SU-DHL-6 (cell line): ENCODE measurements around the gene TIMP2.
"Not testable (repeated sequence)": the region's sequence is repeated elsewhere in the genome, so short reads cannot be mapped to it uniquely, and the experiment has no call there.

ENCODE experiments used
- H2AFZ ChIP-seq: fragments of 200-600 bp; sonication (generic); 2 replicates; pipeline ENCODE4 v1.6.1; 2014; ENCODE audit warnings: low read depth, mild to moderate bottlenecking, moderate library complexity, mixed read lengths, antibody characterized with exemption, low read length; ENCODE audit not compliant: severe bottlenecking
- H3F3A ChIP-seq: fragments of 200-600 bp; shearing (Covaris generic); 2 replicates; pipeline ENCODE4 v1.6.0; 2016; ENCODE audit warnings: antibody characterized with exemption, mild to moderate bottlenecking; ENCODE audit not compliant: insufficient read depth
- H3K27ac ChIP-seq: fragments of 200-600 bp; sonication (generic); 2 replicates; pipeline ENCODE4 v1.5.1; 2016; ENCODE audit warnings: low read depth, mild to moderate bottlenecking, low read length, moderate library complexity, mixed read lengths
- H3K27me3 ChIP-seq: fragments of 200-600 bp; sonication (generic), shearing (Covaris generic); 2 replicates; pipeline ENCODE4 v1.6.0; 2014; ENCODE audit warnings: mild to moderate bottlenecking, low read length
- H3K36me3 ChIP-seq: fragments of 200-600 bp; sonication (generic); 2 replicates; pipeline ENCODE4 v1.6.1; 2014; ENCODE audit warnings: mild to moderate bottlenecking, low read length, mixed read lengths
- H3K4me2 ChIP-seq: fragments of 300-600, 200-600 bp; shearing (Covaris generic), sonication (generic); 2 replicates; pipeline ENCODE4 v1.6.0; 2014; ENCODE audit warnings: low read length, low read depth, mild to moderate bottlenecking; ENCODE audit not compliant: poor library complexity, severe bottlenecking
- H3K4me3 ChIP-seq: fragments of 200-600 bp; sonication (generic); 2 replicates; pipeline ENCODE4 v1.5.1; 2014; ENCODE audit warnings: antibody characterized with exemption, low read length, mild to moderate bottlenecking, mixed read lengths; ENCODE audit not compliant: insufficient read depth, poor library complexity, severe bottlenecking
- H3K79me2 ChIP-seq: fragments of 200-600 bp; sonication (generic); 2 replicates; pipeline ENCODE4 v1.6.1; 2014; ENCODE audit warnings: mild to moderate bottlenecking, low read length, moderate library complexity; ENCODE audit not compliant: insufficient read depth
- H3K9ac ChIP-seq: fragments of 200-600 bp; sonication (generic); 2 replicates; pipeline ENCODE4 v1.7.0; 2014; ENCODE audit warnings: mild to moderate bottlenecking, low read length
- H3K9me2 ChIP-seq: fragments of 200-600 bp; sonication (generic); replicated peaks from 2 replicates; pipeline ENCODE4 v1.6.1; 2014; ENCODE audit warnings: low read length; ENCODE audit not compliant: insufficient read depth
- H3K9me3 ChIP-seq: fragments of 200-600 bp; sonication (generic); 2 replicates; pipeline ENCODE4 v1.6.1; 2014; ENCODE audit warnings: low read length, mixed read lengths; ENCODE audit not compliant: insufficient read depth
- H4K20me1 ChIP-seq: fragments of 200-600 bp; sonication (generic); 2 replicates; pipeline ENCODE4 v1.6.1; 2014; ENCODE audit warnings: low read depth, mild to moderate bottlenecking, antibody characterized with exemption, low read length, moderate library complexity, mixed read lengths
- EZH2phosphoT487 ChIP-seq: fragments of 200-600 bp; sonication (generic), shearing (Covaris generic); conservative IDR thresholded peaks from 2 replicates; pipeline ENCODE4 v1.6.1; 2018; ENCODE audit warnings: mild to moderate bottlenecking, antibody characterized with exemption, low read length, moderate library complexity, mixed read lengths
- TF ChIP-seq, protein P1 (sequence below): fragments of 200-600 bp; sonication (generic); IDR thresholded peaks from one replicate; pipeline ENCODE4 v1.5.1; 2017; ENCODE audit warnings: antibody characterized with exemption, mild to moderate bottlenecking, low read length, moderate library complexity; ENCODE audit not compliant: insufficient read depth, poor library complexity, severe bottlenecking

The TIMP2 gene

DNA sequence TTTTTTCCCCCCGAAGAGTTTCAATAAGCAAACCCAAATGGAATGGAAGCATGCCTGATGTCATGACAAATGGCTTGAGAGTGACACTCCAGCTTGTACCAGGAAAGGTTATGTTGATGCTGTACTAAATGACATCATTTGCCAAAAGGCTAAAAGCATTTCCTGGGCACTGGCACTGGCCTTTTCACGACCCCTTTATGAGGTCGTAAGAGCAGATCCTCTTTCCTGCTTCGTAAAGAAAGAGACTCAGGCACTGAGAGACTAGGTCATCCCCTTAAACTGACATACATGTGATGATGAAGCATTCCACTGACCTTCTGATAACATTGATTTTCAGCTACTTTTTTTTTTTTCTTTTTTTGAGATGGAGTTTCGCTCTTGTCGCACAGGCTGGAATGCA, 52.7 kb downstream of the TIMP2 start:
- Histone ChIP-seq H3K9me2 (no peaks in the 10 kb centered on the region), H3K36me3 (no peaks in the 10 kb centered on the region), H3K9me3 (no peaks in the 10 kb centered on the region), H3K27ac (no peak overlapping the region), H3F3A (no peaks in the 10 kb centered on the region), H4K20me1 (no peaks in the 10 kb centered on the region), H3K27me3 (no peaks in the 10 kb centered on the region), H3K9ac (no peak overlapping the region), H2AFZ (no peak overlapping the region), H3K4me2 (no peak overlapping the region), H3K4me3 (no peak overlapping the region), H3K79me2 (no peaks in the 10 kb centered on the region)
- no peak for TF ChIP-seq EZH2phosphoT487
- TF ChIP-seq, protein P1, sequence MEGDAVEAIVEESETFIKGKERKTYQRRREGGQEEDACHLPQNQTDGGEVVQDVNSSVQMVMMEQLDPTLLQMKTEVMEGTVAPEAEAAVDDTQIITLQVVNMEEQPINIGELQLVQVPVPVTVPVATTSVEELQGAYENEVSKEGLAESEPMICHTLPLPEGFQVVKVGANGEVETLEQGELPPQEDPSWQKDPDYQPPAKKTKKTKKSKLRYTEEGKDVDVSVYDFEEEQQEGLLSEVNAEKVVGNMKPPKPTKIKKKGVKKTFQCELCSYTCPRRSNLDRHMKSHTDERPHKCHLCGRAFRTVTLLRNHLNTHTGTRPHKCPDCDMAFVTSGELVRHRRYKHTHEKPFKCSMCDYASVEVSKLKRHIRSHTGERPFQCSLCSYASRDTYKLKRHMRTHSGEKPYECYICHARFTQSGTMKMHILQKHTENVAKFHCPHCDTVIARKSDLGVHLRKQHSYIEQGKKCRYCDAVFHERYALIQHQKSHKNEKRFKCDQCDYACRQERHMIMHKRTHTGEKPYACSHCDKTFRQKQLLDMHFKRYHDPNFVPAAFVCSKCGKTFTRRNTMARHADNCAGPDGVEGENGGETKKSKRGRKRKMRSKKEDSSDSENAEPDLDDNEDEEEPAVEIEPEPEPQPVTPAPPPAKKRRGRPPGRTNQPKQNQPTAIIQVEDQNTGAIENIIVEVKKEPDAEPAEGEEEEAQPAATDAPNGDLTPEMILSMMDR, result no peak

DNA sequence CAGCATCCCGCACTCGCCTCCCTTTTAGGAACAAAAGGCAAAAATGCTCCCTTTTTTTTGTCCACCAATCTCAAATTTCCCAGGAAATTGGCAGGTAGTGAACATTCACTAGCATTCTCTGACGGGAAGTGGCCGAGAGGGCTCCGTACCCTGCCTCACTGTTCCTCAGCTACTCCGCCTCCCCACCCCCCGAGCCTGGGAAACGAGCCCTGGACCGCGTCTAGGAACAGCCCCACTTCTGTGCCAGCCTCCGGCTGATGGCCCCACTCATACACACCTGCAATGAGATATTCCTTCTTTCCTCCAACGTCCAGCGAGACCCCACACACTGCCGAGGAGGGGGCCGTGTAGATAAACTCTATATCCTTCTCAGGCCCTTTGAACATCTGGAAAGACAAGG, 54.6 kb downstream of the TIMP2 start:
- Histone ChIP-seq H3K4me2 (no peak overlapping the region), H3K27ac (no peak overlapping the region), H3K79me2 (no peaks in the 10 kb centered on the region), H3K9me2 (no peaks in the 10 kb centered on the region), H3K4me3 (no peak overlapping the region), H3K9ac (no peak overlapping the region), H3K27me3 (no peaks in the 10 kb centered on the region), H4K20me1 (no peaks in the 10 kb centered on the region), H2AFZ (no peak overlapping the region), H3K36me3 (no peaks in the 10 kb centered on the region), H3F3A (no peaks in the 10 kb centered on the region), H3K9me3 (no peaks in the 10 kb centered on the region)
- no peak for TF ChIP-seq EZH2phosphoT487
- TF ChIP-seq, protein P1, result no peak

DNA sequence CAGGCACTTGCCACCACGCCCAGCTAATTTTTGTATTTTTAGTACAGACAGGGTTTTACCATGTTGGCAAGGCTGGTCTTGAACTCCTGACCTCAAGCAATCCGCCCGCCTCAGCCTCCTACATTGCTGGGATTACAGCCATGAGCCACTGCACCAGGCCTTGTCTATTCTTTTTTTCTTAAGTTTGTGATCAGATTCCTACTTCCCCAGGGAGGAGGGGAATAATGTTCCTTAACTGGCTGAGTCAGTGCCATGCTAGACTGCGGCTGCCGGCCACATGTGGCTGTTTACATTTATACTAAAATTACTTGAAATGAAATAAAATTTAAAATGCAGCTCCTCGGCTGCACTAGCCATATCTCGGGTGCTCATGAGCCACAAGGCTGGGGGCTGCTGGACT, 56.8 kb downstream of the TIMP2 start:
- no peaks in the 10 kb centered on the region for H4K20me1 ChIP-seq
- no peaks in the 10 kb centered on the region for H3F3A ChIP-seq
- no peak overlapping the region for H3K9ac ChIP-seq
- no peaks in the 10 kb centered on the region for H3K27me3 ChIP-seq
- no peaks in the 10 kb centered on the region for H3K9me3 ChIP-seq
- no peaks in the 10 kb centered on the region for H3K9me2 ChIP-seq
- no peaks in the 10 kb centered on the region for H3K36me3 ChIP-seq
- TF ChIP-seq, protein P1, result no peak
- TF ChIP-seq EZH2phosphoT487, result no peak
- no peak overlapping the region for H3K4me2 ChIP-seq
- H3K4me3 ChIP-seq, result no peak overlapping the region
- H3K27ac ChIP-seq, result no peak overlapping the region
- no peak overlapping the region for H2AFZ ChIP-seq
- no peaks in the 10 kb centered on the region for H3K79me2 ChIP-seq

DNA sequence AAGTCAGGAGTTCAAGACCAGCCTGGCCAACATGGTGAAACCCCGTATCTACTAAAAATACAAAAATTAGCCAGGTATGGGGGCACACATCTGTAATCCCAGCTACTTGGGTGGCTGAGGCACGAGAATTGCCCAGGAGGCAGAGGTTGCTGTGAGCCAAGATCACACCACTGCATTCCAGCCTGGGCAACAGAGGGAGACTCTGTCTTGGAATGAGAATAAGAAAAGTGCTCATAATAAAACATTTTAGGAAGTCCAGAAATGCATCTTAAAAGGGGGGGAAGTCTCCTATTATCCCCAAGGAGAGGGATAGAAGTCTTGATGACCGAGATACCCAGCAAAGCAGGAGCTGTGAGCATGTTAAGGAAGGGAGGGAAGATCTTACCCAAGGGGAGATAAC, 58.1 kb downstream of the TIMP2 start:
- not testable (repeated sequence) for H3K27ac ChIP-seq, H3K27me3 ChIP-seq, H3K4me3 ChIP-seq, H3K9ac ChIP-seq, H3K79me2 ChIP-seq, H3K9me2 ChIP-seq, H4K20me1 ChIP-seq, H3K36me3 ChIP-seq, H3K9me3 ChIP-seq, H2AFZ ChIP-seq, H3F3A ChIP-seq, H3K4me2 ChIP-seq
